Neural crest cell (in vitro differentiated cells): ENCODE measurements around the gene CDY2A. TPM values are rescaled to one million over a fixed set of nuclear protein-coding genes. Genes with fewer than 3 reads are reported as not detected.

Experiments
- total RNA-seq: library from RNA; stranded (reverse); gene quantifications from 2 replicates; pipeline ENCODE4 v1.2.1, GENCODE V29; 2021

The CDY2A gene
- total RNA-seq, 1 donor from 2014 or later = not detected

Other genes starting within 250 kb of the CDY2A start
- not detected in 2 replicates for gene CDY2B, start 145.6 kb upstream of the CDY2A start, total RNA-seq